Measurements from ENCODE around the gene CHST11.

The CHST11 gene

DNA sequence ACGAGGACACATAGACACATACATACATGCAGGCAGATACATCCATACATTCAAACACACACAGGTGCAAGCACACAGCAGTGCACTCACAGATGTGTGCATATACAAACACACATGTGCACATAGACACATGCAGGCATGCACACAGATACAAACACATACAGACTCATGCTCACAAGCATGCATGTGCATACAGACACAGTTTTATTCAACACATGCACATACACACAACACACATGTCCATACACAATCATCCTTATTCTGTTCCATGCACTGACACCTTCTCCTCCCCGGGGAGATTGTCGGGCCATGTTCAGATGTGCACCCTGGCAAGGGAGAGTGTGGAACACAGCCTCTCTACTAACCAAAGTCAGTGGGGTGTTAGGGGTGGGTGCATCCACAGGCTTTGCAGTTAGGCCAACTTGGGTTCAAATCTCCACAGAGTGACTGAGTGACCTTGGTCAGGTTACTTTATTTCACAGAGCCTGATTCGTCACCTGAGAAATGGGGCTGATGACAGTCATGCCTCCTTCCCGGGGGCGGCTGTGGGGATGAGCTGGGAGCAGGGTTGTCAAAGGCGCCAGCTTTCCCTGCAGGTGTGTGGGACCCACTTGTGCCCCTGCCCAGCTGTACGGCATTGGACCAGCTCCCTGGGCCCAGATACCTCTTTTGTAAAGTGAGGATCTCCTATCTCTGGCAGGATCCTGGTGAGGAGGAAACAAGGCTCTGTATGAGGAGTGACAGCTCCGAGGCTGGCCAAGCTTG, 251.2 kb downstream of the CHST11 start:
- no peak for DNase-seq (ENCODE audit: low read depth)
- no peak overlapping the region for H3K4me3 ChIP-seq (ENCODE audit: low read depth, low read length)
- TF ChIP-seq, protein P1, sequence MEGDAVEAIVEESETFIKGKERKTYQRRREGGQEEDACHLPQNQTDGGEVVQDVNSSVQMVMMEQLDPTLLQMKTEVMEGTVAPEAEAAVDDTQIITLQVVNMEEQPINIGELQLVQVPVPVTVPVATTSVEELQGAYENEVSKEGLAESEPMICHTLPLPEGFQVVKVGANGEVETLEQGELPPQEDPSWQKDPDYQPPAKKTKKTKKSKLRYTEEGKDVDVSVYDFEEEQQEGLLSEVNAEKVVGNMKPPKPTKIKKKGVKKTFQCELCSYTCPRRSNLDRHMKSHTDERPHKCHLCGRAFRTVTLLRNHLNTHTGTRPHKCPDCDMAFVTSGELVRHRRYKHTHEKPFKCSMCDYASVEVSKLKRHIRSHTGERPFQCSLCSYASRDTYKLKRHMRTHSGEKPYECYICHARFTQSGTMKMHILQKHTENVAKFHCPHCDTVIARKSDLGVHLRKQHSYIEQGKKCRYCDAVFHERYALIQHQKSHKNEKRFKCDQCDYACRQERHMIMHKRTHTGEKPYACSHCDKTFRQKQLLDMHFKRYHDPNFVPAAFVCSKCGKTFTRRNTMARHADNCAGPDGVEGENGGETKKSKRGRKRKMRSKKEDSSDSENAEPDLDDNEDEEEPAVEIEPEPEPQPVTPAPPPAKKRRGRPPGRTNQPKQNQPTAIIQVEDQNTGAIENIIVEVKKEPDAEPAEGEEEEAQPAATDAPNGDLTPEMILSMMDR (IDR thresholded peaks at IDR 0.05; ENCODE audit: control insufficient read depth, extremely low read depth, insufficient read depth), result no peak

GRCh38 chr12:104708891-104709290, 252.1 kb downstream of the CHST11 start:
- DNase-seq (ENCODE audit: low read depth), result no peak
- TF ChIP-seq, protein P1 (IDR thresholded peaks at IDR 0.05; ENCODE audit: control insufficient read depth, extremely low read depth, insufficient read depth), result no peak
- H3K4me3 ChIP-seq (ENCODE audit: low read depth, low read length), result no peak overlapping the region

GRCh38 chr12:104709692-104710435, 253.1 kb downstream of the CHST11 start:
- DNase-seq (ENCODE audit: low read depth), result no peak
- TF ChIP-seq, protein P1 (IDR thresholded peaks at IDR 0.05; ENCODE audit: control insufficient read depth, extremely low read depth, insufficient read depth), result no peak
- no peak overlapping the region for H3K4me3 ChIP-seq (ENCODE audit: low read depth, low read length)

GRCh38 chr12:104710940-104711689, 254.4 kb downstream of the CHST11 start:
- TF ChIP-seq, protein P1 (IDR thresholded peaks at IDR 0.05; ENCODE audit: control insufficient read depth, extremely low read depth, insufficient read depth), result no peak
- no peak overlapping the region for H3K4me3 ChIP-seq (ENCODE audit: low read depth, low read length)
- DNase-seq (ENCODE audit: low read depth), result no peak

GRCh38 chr12:104712477-104712876, 255.7 kb downstream of the CHST11 start:
- TF ChIP-seq, protein P1 (IDR thresholded peaks at IDR 0.05; ENCODE audit: control insufficient read depth, extremely low read depth, insufficient read depth), result no peak
- no peak overlapping the region for H3K4me3 ChIP-seq (ENCODE audit: low read depth, low read length)

DNA sequence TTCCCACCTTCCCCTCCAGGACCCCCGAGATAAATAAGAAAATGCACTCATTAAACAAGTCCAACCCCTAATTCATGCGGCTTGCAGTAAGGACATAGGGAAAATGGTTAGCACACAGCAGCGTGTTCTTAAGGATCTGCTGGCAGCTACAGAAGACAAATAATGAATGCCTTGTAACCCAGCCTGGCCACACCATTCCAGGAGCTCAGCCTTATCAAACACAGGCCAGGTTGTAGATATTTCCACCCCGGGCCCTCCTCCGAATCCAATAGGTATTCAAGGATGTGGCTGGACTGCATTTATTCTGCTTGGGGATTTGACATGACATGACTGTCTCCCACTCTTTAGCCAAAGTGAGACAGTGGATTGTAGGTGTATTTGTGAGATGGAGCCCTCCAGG, 256.2 kb downstream of the CHST11 start:
- no peak overlapping the region for H3K4me3 ChIP-seq (ENCODE audit: low read depth, low read length)
- TF ChIP-seq, protein P1 (IDR thresholded peaks at IDR 0.05; ENCODE audit: control insufficient read depth, extremely low read depth, insufficient read depth), result no peak
- no peak for DNase-seq (ENCODE audit: low read depth)

More at GRCh38 chr12:104712477-104712876, 255.7 kb downstream of the CHST11 start:
- no peak for DNase-seq (ENCODE audit: low read depth)
